Panc1 (cell line): ENCODE measurements around the gene NT5C1B. TPM values are rescaled to one million over a fixed set of nuclear protein-coding genes. Genes with fewer than 3 reads are reported as not detected.

Experiments
- ATAC-seq: fragments of 200-7000 bp; cut with Tn5 transposase; 2 replicates; pipeline ENCODE4 v1.9.1; 2020; ENCODE audit warnings: mild to moderate bottlenecking, moderate library complexity
- BruUV-seq: library from RNA; stranded (reverse); fragments of 400-500 nt; replicated peaks from 2 replicates; lab custom pipeline; 2021; lab: Mats Ljungman, UMichigan
- CTCF ChIA-PET: fragments of 300-600 bp; sonication (Branson Sonifier 250); formaldehyde crosslinking; loops from one replicate; lab custom pipeline; 2022; ENCODE audit warnings: antibody characterized with exemption; lab: Charles Lee
- POLR2A ChIA-PET: fragments of 300-600 bp; sonication (Branson Sonifier 250); formaldehyde crosslinking; loops from one replicate; lab custom pipeline; 2022; ENCODE audit warnings: antibody characterized with exemption; lab: Charles Lee
- DNase-seq: peaks from one replicate; pipeline ENCODE4 v3.0.0-alpha.2; 2010; ENCODE audit warnings: low read depth, low spot score
- H3K27ac ChIP-seq: 2 replicates; pipeline ENCODE4 v1.5.1; 2011; ENCODE audit warnings: mild to moderate bottlenecking, low read length, inconsistent platforms
- H3K27me3 ChIP-seq: fragments of 200-500 bp; sonication (Bioruptor generic); 2 replicates; pipeline ENCODE4 v1.6.0; 2014; ENCODE audit warnings: low read length, inconsistent platforms; ENCODE audit not compliant: control insufficient read depth, insufficient read depth
- H3K36me3 ChIP-seq: fragments of 200-500 bp; sonication (Bioruptor generic); 2 replicates; pipeline ENCODE4 v1.5.1; 2014; ENCODE audit warnings: inconsistent platforms, mild to moderate bottlenecking, low read length, moderate library complexity; ENCODE audit not compliant: control insufficient read depth, insufficient read depth
- H3K4me1 ChIP-seq: 2 replicates; pipeline ENCODE4 v1.5.1; 2011; ENCODE audit warnings: inconsistent platforms, mild to moderate bottlenecking, low read length, moderate library complexity; ENCODE audit not compliant: control insufficient read depth, insufficient read depth
- H3K4me3 ChIP-seq, 2 experiments: 2 replicates each; pipeline ENCODE4 v1.5.1; 2011 to 2012; ENCODE audit warnings: low read depth in 2 of 2, low read length in 2 of 2, mild to moderate bottlenecking in 2 of 2, inconsistent platforms in 1 of 2, moderate library complexity in 1 of 2
- H3K9me3 ChIP-seq: fragments of 200-500 bp; sonication (Bioruptor generic); 2 replicates; pipeline ENCODE4 v1.5.1; 2014; ENCODE audit warnings: low read depth, mild to moderate bottlenecking, inconsistent platforms, low read length, moderate library complexity; ENCODE audit not compliant: control insufficient read depth, insufficient read depth
- POLR2AphosphoS5 ChIP-seq: IDR thresholded peaks from 2 replicates; pipeline ENCODE4 v1.6.1; 2012; ENCODE audit warnings: mild to moderate bottlenecking, low read depth, low read length, moderate library complexity
- SIN3A ChIP-seq: IDR thresholded peaks from 2 replicates; pipeline ENCODE4 v1.6.1; 2012; ENCODE audit warnings: low read depth, mild to moderate bottlenecking, low read length, moderate library complexity, borderline replicate concordance; ENCODE audit not compliant: insufficient read depth
- TCF7L2 ChIP-seq: IDR thresholded peaks from 2 replicates; pipeline ENCODE4 v1.6.1; 2011; ENCODE audit warnings: mild to moderate bottlenecking, low read depth, low read length, inconsistent platforms
- in situ Hi-C: cut with HindIII; loops from 2 replicates; pipeline ENCODE4 v1.10.0; 2016; ENCODE audit warnings: low sequenced_read_pairs, low pct_unique_long_range_greater_than_20kb
- intact Hi-C: fragments of 100-400 bp; cut with micrococcal nuclease; formaldehyde crosslinking; loops from one replicate; pipeline ENCODE4 v1.10.0; 2022; ENCODE audit not compliant: unreplicated experiment
- total RNA-seq: library from RNA; stranded (reverse); gene quantifications from one replicate; pipeline ENCODE4 v1.2.1, GENCODE V29; 2021; ENCODE audit not compliant: unreplicated experiment
- TF ChIP-seq, protein P1 (sequence below), 2 experiments: IDR thresholded peaks; 2 replicates each; pipeline ENCODE4 v1.6.1; 2011 to 2012; ENCODE audit warnings: low read depth in 2 of 2, control low read depth in 1 of 2, low read length in 1 of 2, mild to moderate bottlenecking in 1 of 2, moderate library complexity in 1 of 2; ENCODE audit not compliant: insufficient read depth in 1 of 2
- TF ChIP-seq, protein P2 (sequence below): fragments of 450-650 bp; IDR thresholded peaks from 2 replicates; pipeline ENCODE4 v1.5.1; 2017; ENCODE audit warnings: mild to moderate bottlenecking

The NT5C1B gene
- total RNA-seq, 1 experiment from 2014 or later = not detected

DNA sequence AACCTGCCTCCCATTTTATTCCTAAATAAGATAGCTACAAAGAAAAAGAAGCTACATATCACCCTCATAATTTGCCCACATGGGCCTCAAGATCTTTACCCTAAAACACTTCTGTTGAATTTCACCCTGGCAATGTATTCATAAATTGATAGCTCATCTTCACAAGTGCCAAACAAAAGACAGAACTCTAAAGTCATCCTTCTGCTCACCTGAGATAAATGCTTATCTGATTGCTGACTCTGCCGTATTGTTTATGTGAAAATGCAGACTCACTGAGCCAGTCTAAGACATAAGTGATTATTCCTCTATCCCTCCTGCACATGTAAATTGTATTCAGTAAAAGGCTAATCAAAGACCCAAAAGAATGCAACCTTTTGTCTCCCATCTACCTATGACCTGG is 30.9 kb downstream of the NT5C1B start:
- Histone ChIP-seq H3K4me3 (no peak overlapping the region), H3K4me1 (peaks cover 4% of the 10 kb centered on the region; the same call in 1 of the 2 replicates), H3K9me3 (no peaks in the 10 kb centered on the region), H3K27ac (no peak overlapping the region), H3K36me3 (peaks cover 3% of the 10 kb centered on the region; the same call in 1 of the 2 replicates), H3K27me3 (no peaks in the 10 kb centered on the region)
- BruUV-seq = no TSS peak
- in situ Hi-C loops = no loop called here
- TF ChIP-seq TCF7L2 (no peak), SIN3A (no peak), POLR2AphosphoS5 (no peak)
- TF ChIP-seq, protein P1, sequence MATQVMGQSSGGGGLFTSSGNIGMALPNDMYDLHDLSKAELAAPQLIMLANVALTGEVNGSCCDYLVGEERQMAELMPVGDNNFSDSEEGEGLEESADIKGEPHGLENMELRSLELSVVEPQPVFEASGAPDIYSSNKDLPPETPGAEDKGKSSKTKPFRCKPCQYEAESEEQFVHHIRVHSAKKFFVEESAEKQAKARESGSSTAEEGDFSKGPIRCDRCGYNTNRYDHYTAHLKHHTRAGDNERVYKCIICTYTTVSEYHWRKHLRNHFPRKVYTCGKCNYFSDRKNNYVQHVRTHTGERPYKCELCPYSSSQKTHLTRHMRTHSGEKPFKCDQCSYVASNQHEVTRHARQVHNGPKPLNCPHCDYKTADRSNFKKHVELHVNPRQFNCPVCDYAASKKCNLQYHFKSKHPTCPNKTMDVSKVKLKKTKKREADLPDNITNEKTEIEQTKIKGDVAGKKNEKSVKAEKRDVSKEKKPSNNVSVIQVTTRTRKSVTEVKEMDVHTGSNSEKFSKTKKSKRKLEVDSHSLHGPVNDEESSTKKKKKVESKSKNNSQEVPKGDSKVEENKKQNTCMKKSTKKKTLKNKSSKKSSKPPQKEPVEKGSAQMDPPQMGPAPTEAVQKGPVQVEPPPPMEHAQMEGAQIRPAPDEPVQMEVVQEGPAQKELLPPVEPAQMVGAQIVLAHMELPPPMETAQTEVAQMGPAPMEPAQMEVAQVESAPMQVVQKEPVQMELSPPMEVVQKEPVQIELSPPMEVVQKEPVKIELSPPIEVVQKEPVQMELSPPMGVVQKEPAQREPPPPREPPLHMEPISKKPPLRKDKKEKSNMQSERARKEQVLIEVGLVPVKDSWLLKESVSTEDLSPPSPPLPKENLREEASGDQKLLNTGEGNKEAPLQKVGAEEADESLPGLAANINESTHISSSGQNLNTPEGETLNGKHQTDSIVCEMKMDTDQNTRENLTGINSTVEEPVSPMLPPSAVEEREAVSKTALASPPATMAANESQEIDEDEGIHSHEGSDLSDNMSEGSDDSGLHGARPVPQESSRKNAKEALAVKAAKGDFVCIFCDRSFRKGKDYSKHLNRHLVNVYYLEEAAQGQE (IDR thresholded peaks at IDR 0.05; ENCODE audit: insufficient read depth in 1 of 2, low read depth in 2 of 2, low read length in 1 of 2) = no peak
- TF ChIP-seq, protein P2, sequence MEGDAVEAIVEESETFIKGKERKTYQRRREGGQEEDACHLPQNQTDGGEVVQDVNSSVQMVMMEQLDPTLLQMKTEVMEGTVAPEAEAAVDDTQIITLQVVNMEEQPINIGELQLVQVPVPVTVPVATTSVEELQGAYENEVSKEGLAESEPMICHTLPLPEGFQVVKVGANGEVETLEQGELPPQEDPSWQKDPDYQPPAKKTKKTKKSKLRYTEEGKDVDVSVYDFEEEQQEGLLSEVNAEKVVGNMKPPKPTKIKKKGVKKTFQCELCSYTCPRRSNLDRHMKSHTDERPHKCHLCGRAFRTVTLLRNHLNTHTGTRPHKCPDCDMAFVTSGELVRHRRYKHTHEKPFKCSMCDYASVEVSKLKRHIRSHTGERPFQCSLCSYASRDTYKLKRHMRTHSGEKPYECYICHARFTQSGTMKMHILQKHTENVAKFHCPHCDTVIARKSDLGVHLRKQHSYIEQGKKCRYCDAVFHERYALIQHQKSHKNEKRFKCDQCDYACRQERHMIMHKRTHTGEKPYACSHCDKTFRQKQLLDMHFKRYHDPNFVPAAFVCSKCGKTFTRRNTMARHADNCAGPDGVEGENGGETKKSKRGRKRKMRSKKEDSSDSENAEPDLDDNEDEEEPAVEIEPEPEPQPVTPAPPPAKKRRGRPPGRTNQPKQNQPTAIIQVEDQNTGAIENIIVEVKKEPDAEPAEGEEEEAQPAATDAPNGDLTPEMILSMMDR = no peak
- ChIA-PET POLR2A (no interaction called here), CTCF (no interaction called here)
- DNase-seq (no peak), ATAC-seq (no peak)
- intact Hi-C loops = no loop called here

GRCh38 chr2:18557121-18557520 is 32.2 kb downstream of the NT5C1B start:
- H3K4me1 ChIP-seq = peaks cover 4% of the 10 kb centered on the region; the same call in 1 of the 2 replicates
- CTCF ChIA-PET = no interaction called here
- no peak overlapping the region for H3K4me3 ChIP-seq
- H3K27ac ChIP-seq = no peak overlapping the region
- no peaks in the 10 kb centered on the region for H3K9me3 ChIP-seq
- intact Hi-C loops (no loop called here), in situ Hi-C loops (no loop called here)
- H3K36me3 ChIP-seq = peaks cover 3% of the 10 kb centered on the region; the same call in 1 of the 2 replicates
- no peak for DNase-seq
- ATAC-seq = no peak
- BruUV-seq = no TSS peak
- POLR2A ChIA-PET = no interaction called here
- H3K27me3 ChIP-seq = no peaks in the 10 kb centered on the region
- TF ChIP-seq, protein P1 (IDR thresholded peaks at IDR 0.05; ENCODE audit: insufficient read depth in 1 of 2, low read depth in 2 of 2, low read length in 1 of 2) = no peak
- TF ChIP-seq POLR2AphosphoS5 = no peak
- no peak for TF ChIP-seq SIN3A
- TF ChIP-seq TCF7L2 = no peak
- TF ChIP-seq, protein P2 = no peak
